Neuron (in vitro differentiated cells): Measurements from ENCODE around the gene NDUFV3.
A peak's percentile ranks its signal among the peaks of the same experiment; 100 is the strongest.
"Not testable (repeated sequence)": the region's sequence is repeated elsewhere in the genome, so short reads cannot be mapped to it uniquely, and the experiment has no call there.

Experiments used
- H2AFZ ChIP-seq: one replicate; pipeline ENCODE4 v1.6.1; 2013; ENCODE audit warnings: low read depth, mild to moderate bottlenecking, inconsistent platforms, low read length, moderate library complexity
- H3K27me3 ChIP-seq: one replicate; pipeline ENCODE4 v1.6.1; 2013; ENCODE audit warnings: low read length; ENCODE audit not compliant: insufficient read depth
- H3K36me3 ChIP-seq: one replicate; pipeline ENCODE4 v1.6.1; 2013; ENCODE audit warnings: low read length; ENCODE audit not compliant: insufficient read depth
- H3K4me1 ChIP-seq: one replicate; pipeline ENCODE4 v1.6.1; 2013; ENCODE audit warnings: low read length; ENCODE audit not compliant: insufficient read depth
- H3K4me3 ChIP-seq: 2 replicates; pipeline ENCODE4 v1.5.1; 2013; ENCODE audit warnings: mild to moderate bottlenecking, low read length, moderate library complexity
- H3K9me3 ChIP-seq: one replicate; pipeline ENCODE4 v1.6.1; 2013; ENCODE audit warnings: low read length

The NDUFV3 gene

GRCh38 chr21:42880352-42880751 is 12.8 kb upstream of the NDUFV3 start:
- H3K27me3 ChIP-seq: no peaks in the 10 kb centered on the region
- no peak overlapping the region for H2AFZ ChIP-seq
- peaks cover 7% of the 10 kb centered on the region for H3K36me3 ChIP-seq
- peak overlapping the region; percentile 79 for H3K4me3 ChIP-seq
- peaks cover 9% of the 10 kb centered on the region for H3K4me1 ChIP-seq
- H3K9me3 ChIP-seq: peaks cover 1% of the 10 kb centered on the region

- no peaks in the 10 kb centered on the region for H3K36me3 ChIP-seq
- peaks cover 1% of the 10 kb centered on the region for H3K9me3 ChIP-seq
- no peak overlapping the region for H2AFZ ChIP-seq
- H3K4me3 ChIP-seq: no peak overlapping the region
- H3K27me3 ChIP-seq: no peaks in the 10 kb centered on the region
- H3K4me1 ChIP-seq: no peaks in the 10 kb centered on the region
These were observed 9.2 kb upstream of the NDUFV3 start for GRCh38 chr21:42883921-42884320.

GRCh38 chr21:42887326-42887725 is 5.8 kb upstream of the NDUFV3 start:
- no peak overlapping the region for H2AFZ ChIP-seq
- no peaks in the 10 kb centered on the region for H3K27me3 ChIP-seq
- no peak overlapping the region for H3K4me3 ChIP-seq
- peaks cover 2% of the 10 kb centered on the region for H3K4me1 ChIP-seq
- no peaks in the 10 kb centered on the region for H3K36me3 ChIP-seq
- peaks cover 1% of the 10 kb centered on the region for H3K9me3 ChIP-seq

GRCh38 chr21:42892582-42892930 is 553 bp upstream of the NDUFV3 start:
- H3K36me3 ChIP-seq: peaks cover 9% of the 10 kb centered on the region
- H3K27me3 ChIP-seq: no peaks in the 10 kb centered on the region
- H3K4me1 ChIP-seq: peaks cover 6% of the 10 kb centered on the region
- H2AFZ ChIP-seq: peak overlapping the region; percentile 42
- H3K9me3 ChIP-seq: no peaks in the 10 kb centered on the region
- H3K4me3 ChIP-seq: peak overlapping the region; percentile 93

DNA sequence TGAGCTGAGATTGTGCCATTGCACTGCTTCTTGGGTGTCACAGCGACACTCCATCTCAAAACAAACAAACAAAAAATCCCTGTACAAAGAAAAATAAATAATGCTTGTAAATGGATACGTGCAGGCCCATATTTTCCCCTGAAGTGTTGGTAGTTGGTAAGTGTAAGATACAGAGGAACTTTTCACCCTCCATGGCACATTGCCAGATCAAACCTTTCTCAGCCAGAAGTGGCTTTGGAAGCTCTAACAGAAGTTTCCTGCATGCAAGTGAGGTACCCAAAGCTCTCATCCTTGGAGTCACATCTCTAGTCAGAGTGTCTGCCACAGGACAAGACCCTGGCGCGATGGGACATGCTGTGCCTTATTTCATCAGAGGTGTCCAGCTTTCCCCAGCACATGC is 7.3 kb downstream of the NDUFV3 start:
- Histone ChIP-seq H3K4me1 (no peaks in the 10 kb centered on the region), H3K4me3 (no peak overlapping the region), H3K27me3 (no peaks in the 10 kb centered on the region), H3K36me3 (peaks cover 57% of the 10 kb centered on the region), H3K9me3 (peaks cover 6% of the 10 kb centered on the region), H2AFZ (no peak overlapping the region)

- no peak overlapping the region for H3K4me3 ChIP-seq
- no peaks in the 10 kb centered on the region for H3K4me1 ChIP-seq
- peaks cover 63% of the 10 kb centered on the region for H3K36me3 ChIP-seq
- peaks cover 24% of the 10 kb centered on the region for H3K9me3 ChIP-seq
- no peaks in the 10 kb centered on the region for H3K27me3 ChIP-seq
- no peak overlapping the region for H2AFZ ChIP-seq
These were observed 10.7 kb downstream of the NDUFV3 start for GRCh38 chr21:42903817-42904216.

DNA sequence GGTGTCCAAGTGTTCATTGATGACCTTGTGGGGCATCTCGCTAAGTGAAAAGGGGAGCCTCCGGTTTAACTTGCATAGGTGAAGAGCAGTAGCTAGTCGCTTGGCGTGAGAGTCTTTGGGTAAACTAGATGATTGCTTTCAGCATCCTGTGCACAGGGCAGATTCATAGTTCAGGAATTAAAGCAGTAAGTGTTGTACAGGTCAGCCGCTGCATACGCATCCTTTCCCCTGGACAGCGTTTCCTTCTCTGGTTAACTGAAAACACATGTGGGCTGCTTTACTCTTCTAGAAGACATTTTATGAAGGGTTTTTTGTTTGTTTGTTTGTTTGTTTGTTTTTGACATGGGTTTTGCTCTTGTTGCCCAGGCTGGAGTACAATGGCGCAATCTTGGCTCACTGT is 12.1 kb downstream of the NDUFV3 start:
- Histone ChIP-seq H3K36me3 (peaks cover 65% of the 10 kb centered on the region), H2AFZ (no peak overlapping the region), H3K9me3 (peaks cover 24% of the 10 kb centered on the region), H3K4me3 (no peak overlapping the region), H3K4me1 (no peaks in the 10 kb centered on the region), H3K27me3 (no peaks in the 10 kb centered on the region)

DNA sequence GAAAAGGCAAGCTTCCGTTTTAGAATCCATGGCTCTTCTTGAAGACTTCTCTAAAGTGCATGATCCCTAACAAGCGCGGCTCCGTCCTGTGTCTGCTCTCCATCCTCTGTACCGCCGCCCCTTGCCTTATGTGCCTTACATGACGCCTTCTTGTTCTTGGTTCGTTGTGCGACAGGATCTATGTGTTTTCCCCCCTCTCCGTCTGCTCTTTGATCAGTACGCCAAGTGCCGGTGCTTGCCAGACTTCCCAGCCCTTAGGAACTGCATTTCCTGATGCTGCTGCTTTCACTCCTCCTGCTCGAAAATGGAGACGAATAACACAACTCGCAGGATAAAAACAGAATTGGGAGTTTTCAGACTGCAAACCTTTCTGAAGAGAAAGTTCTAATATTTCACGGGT is 13.1 kb downstream of the NDUFV3 start:
- Histone ChIP-seq H3K4me1 (no peaks in the 10 kb centered on the region), H2AFZ (no peak overlapping the region), H3K4me3 (no peak overlapping the region), H3K9me3 (peaks cover 24% of the 10 kb centered on the region), H3K27me3 (no peaks in the 10 kb centered on the region), H3K36me3 (peaks cover 69% of the 10 kb centered on the region)

DNA sequence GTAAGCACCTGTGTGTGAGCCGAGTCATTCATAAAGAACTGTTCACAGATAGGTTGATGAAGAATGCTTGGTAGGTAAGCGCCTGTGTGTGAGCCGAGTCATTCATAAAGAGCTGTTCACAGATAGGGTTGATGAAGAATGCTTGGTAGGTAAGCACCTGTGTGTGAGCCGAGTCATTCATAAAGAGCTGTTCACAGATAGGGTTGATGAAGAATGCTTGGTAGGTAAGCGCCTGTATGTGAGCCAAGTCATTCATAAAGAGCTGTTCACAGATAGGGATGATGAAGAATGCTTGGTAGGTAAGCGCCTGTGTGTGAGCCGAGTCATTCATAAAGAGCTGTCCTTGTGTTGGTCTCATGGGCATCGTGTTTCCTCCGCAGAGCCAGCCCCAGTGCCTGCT is 15.4 kb downstream of the NDUFV3 start:
- not testable (repeated sequence) for H3K4me1 ChIP-seq, H3K4me3 ChIP-seq, H3K27me3 ChIP-seq, H2AFZ ChIP-seq
- Histone ChIP-seq H3K36me3 (peaks cover 62% of the 10 kb centered on the region), H3K9me3 (peaks cover 24% of the 10 kb centered on the region)

DNA sequence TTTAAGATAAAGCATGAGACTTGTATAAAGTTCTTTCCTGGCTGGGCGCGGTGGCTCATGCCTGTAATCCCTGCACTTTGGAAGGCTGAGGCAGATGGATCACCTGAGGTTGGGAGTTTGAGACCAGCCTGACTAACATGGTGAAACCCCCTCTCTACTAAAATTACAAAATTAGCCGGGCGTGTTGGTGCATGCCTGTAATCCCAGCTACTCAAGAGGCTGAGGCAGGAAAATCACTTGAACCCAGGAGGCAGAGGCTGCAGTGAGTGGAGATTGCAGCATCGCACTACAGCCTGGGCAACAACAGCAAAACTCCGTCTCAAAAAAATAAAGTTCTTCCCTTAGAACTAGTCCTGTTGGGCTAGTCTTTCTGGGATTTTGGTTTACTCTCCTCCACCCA is 18.8 kb downstream of the NDUFV3 start:
- H3K4me3 ChIP-seq, H3K9me3 ChIP-seq, H2AFZ ChIP-seq, H3K4me1 ChIP-seq, H3K27me3 ChIP-seq: not testable (repeated sequence)
- H3K36me3 ChIP-seq: peaks cover 34% of the 10 kb centered on the region

DNA sequence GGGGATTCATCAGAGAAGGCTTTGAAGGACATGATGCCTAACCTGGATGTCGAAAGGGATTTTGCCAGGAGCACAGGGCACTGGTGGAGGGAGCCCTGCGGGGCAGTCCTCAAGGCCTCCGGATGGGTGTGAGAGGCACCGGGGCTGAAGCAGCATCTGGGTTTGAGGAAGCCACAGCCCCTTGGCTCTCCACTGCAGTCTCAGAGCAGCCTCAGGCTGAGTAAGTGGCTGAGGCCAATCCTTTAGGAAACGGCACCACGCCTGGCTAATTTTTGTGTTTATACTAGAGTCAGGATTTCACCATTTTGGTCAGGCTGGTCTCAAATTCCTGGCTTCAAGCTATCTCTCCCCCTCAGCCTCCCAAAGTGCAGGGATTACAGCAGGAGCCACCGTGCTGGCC is 20.4 kb downstream of the NDUFV3 start:
- Histone ChIP-seq H3K4me1 (no peaks in the 10 kb centered on the region), H3K27me3 (no peaks in the 10 kb centered on the region), H3K4me3 (no peak overlapping the region), H3K36me3 (peaks cover 29% of the 10 kb centered on the region), H2AFZ (no peak overlapping the region), H3K9me3 (peaks cover 2% of the 10 kb centered on the region)

GRCh38 chr21:42918291-42918690 is 25.2 kb downstream of the NDUFV3 start:
- H3K9me3 ChIP-seq: peaks cover 2% of the 10 kb centered on the region
- no peaks in the 10 kb centered on the region for H3K27me3 ChIP-seq
- no peak overlapping the region for H2AFZ ChIP-seq
- no peak overlapping the region for H3K4me3 ChIP-seq
- no peaks in the 10 kb centered on the region for H3K36me3 ChIP-seq
- no peaks in the 10 kb centered on the region for H3K4me1 ChIP-seq

GRCh38 chr21:42921927-42922326 is 28.8 kb downstream of the NDUFV3 start:
- Histone ChIP-seq H3K4me3 (no peak overlapping the region), H3K9me3 (peaks cover 2% of the 10 kb centered on the region), H2AFZ (no peak overlapping the region), H3K27me3 (no peaks in the 10 kb centered on the region), H3K4me1 (peaks cover 4% of the 10 kb centered on the region), H3K36me3 (no peaks in the 10 kb centered on the region)

DNA sequence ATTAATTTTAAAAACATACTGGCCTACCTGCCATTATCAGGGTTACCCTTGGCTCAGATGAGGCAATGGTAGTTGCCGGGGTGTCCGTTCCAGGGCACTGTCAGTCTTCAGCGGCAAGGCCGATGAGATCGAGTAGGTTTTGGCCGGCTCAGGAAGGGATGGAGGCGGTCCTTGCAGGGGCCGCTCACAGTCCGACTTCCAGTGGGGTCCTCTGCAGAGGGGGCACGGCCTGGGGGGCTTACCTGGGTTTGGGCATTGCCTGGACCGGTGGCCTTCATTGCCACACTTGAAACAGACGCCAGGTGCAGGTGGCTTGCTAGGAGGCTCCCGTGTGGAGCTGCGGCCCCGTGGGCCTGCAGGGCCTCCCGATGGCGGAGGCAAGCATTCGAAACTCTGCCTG is 29.8 kb downstream of the NDUFV3 start:
- no peaks in the 10 kb centered on the region for H3K27me3 ChIP-seq
- no peak overlapping the region for H3K4me3 ChIP-seq
- peaks cover 5% of the 10 kb centered on the region for H3K9me3 ChIP-seq
- peaks cover 6% of the 10 kb centered on the region for H3K4me1 ChIP-seq
- no peaks in the 10 kb centered on the region for H3K36me3 ChIP-seq
- no peak overlapping the region for H2AFZ ChIP-seq
